Measurements from ENCODE around the gene SPDEF. TPM values are rescaled to one million over a fixed set of nuclear protein-coding genes. Genes with fewer than 3 reads are reported as not detected.

Gene SPDEF
- total RNA-seq, 1 donor: not detected

GRCh38 chr6:34525431-34526175 lies 30.5 kb downstream of the SPDEF start:
- H3K4me1 ChIP-seq (ENCODE audit: insufficient read depth, low read length): peaks cover 4% of the 10 kb centered on the region
- H3K27ac ChIP-seq (ENCODE audit: low read depth, low read length): no peak overlapping the region
- no peaks in the 10 kb centered on the region for H3K9me3 ChIP-seq (ENCODE audit: low read depth, low read length)
- H3K4me2 ChIP-seq (ENCODE audit: insufficient read depth, low read length): no peak overlapping the region
- no peaks in the 10 kb centered on the region for H3K36me3 ChIP-seq (ENCODE audit: insufficient read depth, low read length)
- DNase-seq (ENCODE audit: insufficient read length, low spot score, missing footprints): peak; percentile 77
- no peaks in the 10 kb centered on the region for H4K20me1 ChIP-seq (ENCODE audit: insufficient read depth, low read length)
- H3K4me3 ChIP-seq (ENCODE audit: insufficient read depth, low read length): no peak overlapping the region
- H2AFZ ChIP-seq (ENCODE audit: low read length): no peak overlapping the region
- H3K27me3 ChIP-seq (ENCODE audit: insufficient read depth, low read length): no peaks in the 10 kb centered on the region
- no peaks in the 10 kb centered on the region for H3K79me2 ChIP-seq (ENCODE audit: insufficient read depth, low read length)
- TF ChIP-seq CTCF (IDR thresholded peaks at IDR 0.05; ENCODE audit: extremely low read depth, low read depth, low read length): no peak

DNA sequence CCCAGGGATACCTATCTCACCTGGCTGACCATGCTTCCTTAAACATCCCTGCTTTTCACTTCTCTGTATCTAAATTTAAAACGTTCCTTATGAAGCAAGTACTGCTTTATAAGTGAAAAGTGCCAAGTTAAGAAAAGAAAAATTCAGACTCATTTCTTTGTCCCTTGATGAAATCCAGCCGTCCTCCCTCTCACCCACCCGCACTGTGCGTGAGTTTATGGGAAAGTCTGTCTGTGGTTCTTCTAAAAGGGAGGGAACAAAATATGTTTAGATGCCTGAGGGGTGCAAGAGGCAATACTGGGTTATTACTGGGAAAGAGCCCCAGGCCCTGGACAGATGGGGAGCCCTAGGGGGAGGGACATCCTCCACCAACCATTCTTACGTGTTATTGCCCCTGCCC lies 31.2 kb downstream of the SPDEF start:
- Histone ChIP-seq H2AFZ (ENCODE audit: low read length) (no peak overlapping the region), H3K4me3 (ENCODE audit: insufficient read depth, low read length) (no peak overlapping the region), H3K4me1 (ENCODE audit: insufficient read depth, low read length) (peaks cover 4% of the 10 kb centered on the region)

GRCh38 chr6:34524499-34524898 lies 31.6 kb downstream of the SPDEF start:
- no peak for TF ChIP-seq CTCF (IDR thresholded peaks at IDR 0.05; ENCODE audit: extremely low read depth, low read depth, low read length)
- Histone ChIP-seq H3K27ac (ENCODE audit: low read depth, low read length) (no peak overlapping the region), H3K36me3 (ENCODE audit: insufficient read depth, low read length) (no peaks in the 10 kb centered on the region), H3K27me3 (ENCODE audit: insufficient read depth, low read length) (no peaks in the 10 kb centered on the region), H3K4me3 (ENCODE audit: insufficient read depth, low read length) (no peak overlapping the region), H3K4me2 (ENCODE audit: insufficient read depth, low read length) (no peak overlapping the region), H4K20me1 (ENCODE audit: insufficient read depth, low read length) (no peaks in the 10 kb centered on the region), H3K79me2 (ENCODE audit: insufficient read depth, low read length) (no peaks in the 10 kb centered on the region), H3K4me1 (ENCODE audit: insufficient read depth, low read length) (peaks cover 4% of the 10 kb centered on the region), H2AFZ (ENCODE audit: low read length) (no peak overlapping the region), H3K9me3 (ENCODE audit: low read depth, low read length) (no peaks in the 10 kb centered on the region)
- peak; percentile 48 for DNase-seq (ENCODE audit: insufficient read length, low spot score, missing footprints)

More for the DNA sequence above, 31.2 kb downstream of the SPDEF start:
- Histone ChIP-seq H3K36me3 (ENCODE audit: insufficient read depth, low read length) (no peaks in the 10 kb centered on the region), H3K4me2 (ENCODE audit: insufficient read depth, low read length) (no peak overlapping the region), H3K27ac (ENCODE audit: low read depth, low read length) (no peak overlapping the region), H3K79me2 (ENCODE audit: insufficient read depth, low read length) (no peaks in the 10 kb centered on the region), H3K9me3 (ENCODE audit: low read depth, low read length) (no peaks in the 10 kb centered on the region), H3K27me3 (ENCODE audit: insufficient read depth, low read length) (no peaks in the 10 kb centered on the region), H4K20me1 (ENCODE audit: insufficient read depth, low read length) (no peaks in the 10 kb centered on the region)
- TF ChIP-seq CTCF (IDR thresholded peaks at IDR 0.05; ENCODE audit: extremely low read depth, low read depth, low read length): no peak
- DNase-seq (ENCODE audit: insufficient read length, low spot score, missing footprints): peak; percentile 52

- Histone ChIP-seq H3K36me3 (ENCODE audit: insufficient read depth, low read length) (no peaks in the 10 kb centered on the region), H3K27me3 (ENCODE audit: insufficient read depth, low read length) (no peaks in the 10 kb centered on the region), H3K27ac (ENCODE audit: low read depth, low read length) (no peak overlapping the region), H3K9me3 (ENCODE audit: low read depth, low read length) (no peaks in the 10 kb centered on the region), H3K4me3 (ENCODE audit: insufficient read depth, low read length) (no peak overlapping the region), H4K20me1 (ENCODE audit: insufficient read depth, low read length) (no peaks in the 10 kb centered on the region), H3K4me2 (ENCODE audit: insufficient read depth, low read length) (no peak overlapping the region), H3K79me2 (ENCODE audit: insufficient read depth, low read length) (no peaks in the 10 kb centered on the region), H3K4me1 (ENCODE audit: insufficient read depth, low read length) (peaks cover 4% of the 10 kb centered on the region), H2AFZ (ENCODE audit: low read length) (no peak overlapping the region)
- no peak for TF ChIP-seq CTCF (IDR thresholded peaks at IDR 0.05; ENCODE audit: extremely low read depth, low read depth, low read length)
- peak; percentile 70 for DNase-seq (ENCODE audit: insufficient read length, low spot score, missing footprints)
These were observed 32.5 kb downstream of the SPDEF start for GRCh38 chr6:34523441-34524206.

Measured in osteoblast (primary cell).